H4 (cell line): ENCODE measurements around the gene XPNPEP2. TPM values are rescaled to one million over a fixed set of nuclear protein-coding genes. Genes with fewer than 3 reads are reported as not detected.
"Not testable (repeated sequence)": the region's sequence is repeated elsewhere in the genome, so short reads cannot be mapped to it uniquely, and the experiment has no call there.

Experiments
- DNase-seq: peaks from one replicate; pipeline ENCODE4 v3.0.0-alpha.2; 2015; ENCODE audit warnings: low spot score
- total RNA-seq: library from RNA; depleted of rRNA; stranded (reverse); fragments of >200 nt; shearing (Covaris generic); gene quantifications from 2 replicates; pipeline ENCODE4 v1.2.3, GENCODE V29; 2014

Gene XPNPEP2
- total RNA-seq, 1 experiment from 2014 or later: 0.12 TPM

DNA sequence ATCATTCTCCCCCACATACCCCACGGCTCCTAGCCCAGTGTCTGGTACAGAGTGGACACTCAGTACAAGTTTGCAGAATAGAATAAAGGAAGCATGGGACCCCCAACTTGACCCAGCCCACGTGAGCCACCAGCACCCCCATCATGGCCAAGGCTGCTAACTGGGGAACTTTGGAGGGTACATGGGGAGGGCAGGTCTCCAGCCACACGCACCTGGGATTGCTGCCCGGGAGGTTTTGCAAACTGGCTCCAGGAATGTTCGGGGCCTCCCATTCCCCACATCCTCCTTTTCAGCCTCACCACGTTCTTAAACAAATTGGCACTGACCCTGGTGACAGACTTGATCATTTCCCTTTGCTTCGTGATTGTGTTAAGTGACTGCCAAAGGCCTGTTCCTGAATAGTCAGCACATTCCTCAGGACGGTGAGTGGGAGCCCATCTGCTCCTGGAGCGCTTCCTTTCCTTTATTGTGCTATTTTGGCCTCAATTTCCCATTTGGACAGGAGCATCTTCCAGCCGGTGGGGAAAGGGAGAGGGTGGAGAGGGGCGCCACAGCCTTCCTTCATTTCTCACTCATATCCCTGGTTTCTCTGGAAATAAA, 18.7 kb upstream of the XPNPEP2 start:
- DNase-seq: no peak

DNA sequence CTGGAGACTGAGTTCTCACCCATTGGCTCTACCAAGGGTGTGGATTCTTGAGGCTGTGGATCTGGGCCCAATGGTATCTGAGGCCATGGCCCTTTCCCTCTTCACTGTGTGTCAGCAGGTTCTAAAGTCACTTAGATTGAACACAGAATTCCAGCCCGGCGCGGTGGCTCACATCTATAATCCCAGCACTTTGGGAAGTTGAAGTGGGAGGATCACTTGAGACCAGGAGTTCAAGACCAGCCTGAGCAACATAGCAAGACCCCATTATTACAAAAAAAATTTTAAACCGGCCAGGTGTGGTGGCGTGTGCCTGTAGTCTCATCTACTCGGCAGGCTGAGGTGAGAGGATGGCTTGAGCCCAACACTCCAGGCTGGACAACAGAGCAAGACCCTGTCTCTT, 18.0 kb upstream of the XPNPEP2 start:
- DNase-seq: no peak

DNA sequence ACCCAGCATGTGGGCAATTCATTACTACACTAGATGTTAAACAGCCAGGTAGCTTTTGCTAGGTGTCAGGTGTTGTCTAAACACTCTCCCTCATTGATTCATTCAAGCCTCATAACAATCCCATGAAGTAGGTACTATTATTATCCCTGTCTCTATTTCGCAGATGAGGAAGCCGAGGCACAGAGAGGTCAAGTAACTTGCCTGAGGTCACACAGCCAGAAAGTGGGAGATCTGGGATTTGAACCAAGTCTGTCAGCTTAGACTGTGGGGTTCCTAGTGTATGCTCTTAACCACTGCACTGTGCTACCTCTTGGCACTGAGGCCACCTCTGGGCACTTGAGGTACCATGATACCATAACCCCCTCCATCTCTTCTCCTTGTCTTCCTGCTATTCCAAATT, 17.4 kb upstream of the XPNPEP2 start:
- DNase-seq: no peak

DNA sequence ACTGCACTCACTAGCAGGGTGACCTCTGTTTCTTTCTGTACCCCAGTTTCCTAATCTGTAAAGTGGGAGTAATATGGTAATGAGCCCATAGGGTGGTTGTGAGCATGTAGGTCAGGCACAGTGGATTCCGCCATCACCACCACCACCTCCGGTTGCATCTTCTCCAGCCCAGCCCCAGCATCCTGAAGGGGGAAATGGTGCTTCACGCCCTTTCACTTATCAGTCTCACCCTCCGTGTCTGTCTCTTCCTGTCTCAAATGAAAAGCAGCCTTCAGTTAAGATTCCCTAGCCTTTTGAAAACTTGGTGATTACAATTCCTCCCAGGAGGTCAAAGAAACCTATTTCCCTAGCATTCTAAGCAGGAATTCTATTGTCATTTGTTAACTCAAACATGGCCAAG, 16.9 kb upstream of the XPNPEP2 start:
- no peak for DNase-seq

DNA sequence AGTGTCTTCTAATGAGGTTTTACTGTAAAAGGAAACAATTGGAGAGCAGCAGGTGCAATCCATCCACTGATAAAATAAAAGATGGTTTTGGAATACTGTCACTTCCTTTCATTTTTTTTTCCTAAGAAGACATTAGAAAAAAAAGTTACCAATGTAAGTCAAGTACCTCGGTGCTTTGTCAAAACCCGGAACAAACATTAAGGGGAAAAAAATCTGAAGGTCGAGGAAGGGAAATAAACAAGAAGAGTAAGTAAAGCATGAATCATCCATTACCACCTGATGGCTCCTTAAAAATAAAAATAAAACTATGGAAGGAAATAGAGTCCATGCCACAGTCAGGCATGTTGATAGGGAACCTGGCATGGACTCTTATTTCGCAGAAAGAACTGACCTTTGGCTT, 15.3 kb upstream of the XPNPEP2 start:
- no peak for DNase-seq

DNA sequence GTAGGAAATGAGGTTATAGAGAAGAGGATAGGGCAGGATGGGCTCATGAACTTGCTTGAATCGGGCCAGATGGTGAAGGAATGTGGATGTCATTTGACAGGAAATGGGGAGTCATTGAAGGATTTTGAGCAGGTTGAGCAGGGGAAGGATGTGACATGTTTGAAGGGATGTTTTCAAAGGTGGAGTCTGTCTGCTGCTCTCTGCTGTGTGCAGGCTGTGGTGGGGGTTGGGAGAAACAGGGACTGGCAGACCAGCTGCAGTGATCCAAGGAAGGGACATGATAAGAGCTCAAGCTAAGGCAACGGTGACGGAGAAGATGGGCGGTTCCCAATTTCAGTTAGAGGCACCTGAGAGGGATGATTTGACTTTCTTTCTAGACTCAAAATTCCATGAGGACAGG, 14.0 kb upstream of the XPNPEP2 start:
- DNase-seq: no peak

DNA sequence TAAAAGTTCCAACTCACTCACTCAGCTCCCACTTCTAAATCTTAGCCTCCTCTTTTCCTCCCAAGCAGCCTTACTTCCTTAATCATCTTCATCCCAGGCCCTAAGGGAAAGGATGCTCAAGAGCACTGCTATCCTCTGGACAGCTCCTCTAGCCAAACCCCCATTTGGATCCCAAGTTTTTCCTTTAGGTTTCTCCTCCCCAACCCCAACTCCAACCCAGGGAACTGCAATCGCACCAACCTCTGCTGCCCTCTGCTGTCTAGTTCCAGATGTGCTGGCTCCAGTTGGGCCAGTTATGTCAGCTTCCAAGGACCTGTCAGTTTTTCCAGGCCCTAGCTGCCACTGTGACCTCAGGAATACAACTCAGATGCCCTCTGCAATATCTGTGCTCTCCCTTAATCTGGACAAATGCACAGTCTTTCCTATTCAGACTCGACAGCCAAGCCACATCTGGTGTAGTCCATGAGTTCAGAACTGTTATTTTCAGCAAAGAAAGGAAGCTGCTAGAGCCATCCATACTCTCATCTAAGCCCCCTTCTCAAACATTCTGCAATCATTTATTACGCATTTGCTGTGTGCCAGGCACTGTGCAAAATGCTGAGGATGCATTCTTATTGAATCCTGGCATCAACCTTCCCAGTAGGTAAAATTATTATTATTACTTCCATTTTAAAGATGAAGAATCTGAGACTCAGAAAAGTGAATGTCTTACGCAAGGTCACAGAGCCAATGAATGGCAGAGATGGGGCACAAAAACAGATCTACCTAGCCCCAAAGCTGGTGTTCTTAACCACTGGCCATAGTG, 12.3 kb upstream of the XPNPEP2 start:
- DNase-seq: peak; percentile 42

- no peak for DNase-seq
These were observed 10.7 kb upstream of the XPNPEP2 start for GRCh38 chrX:129728061-129728460.

- no peak for DNase-seq
These were observed 7.6 kb upstream of the XPNPEP2 start for GRCh38 chrX:129731228-129731627.

GRCh38 chrX:129732857-129733256, 5.9 kb upstream of the XPNPEP2 start:
- no peak for DNase-seq

DNA sequence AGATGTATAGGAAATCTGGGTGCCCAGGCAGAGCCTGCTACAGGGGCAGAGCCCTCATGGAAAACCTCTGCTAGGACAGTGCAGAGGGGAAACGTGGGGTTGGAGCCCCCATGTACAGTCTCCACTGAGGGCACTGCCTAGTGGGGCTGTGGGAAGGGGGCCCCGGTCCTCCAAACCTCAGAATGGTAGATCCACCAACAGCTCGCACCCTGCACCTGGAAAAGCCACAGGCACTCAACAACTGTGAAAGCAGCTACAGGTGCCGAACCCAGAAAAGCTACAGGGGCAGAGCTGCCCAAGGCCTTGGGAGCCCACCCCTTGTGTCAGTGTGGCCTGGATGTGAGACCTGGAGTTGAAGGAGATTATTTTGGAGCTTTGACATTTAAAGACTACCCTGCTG, 5.4 kb upstream of the XPNPEP2 start:
- DNase-seq: no peak

- DNase-seq: no peak
These were observed 2.3 kb upstream of the XPNPEP2 start for GRCh38 chrX:129736491-129736890.

DNA sequence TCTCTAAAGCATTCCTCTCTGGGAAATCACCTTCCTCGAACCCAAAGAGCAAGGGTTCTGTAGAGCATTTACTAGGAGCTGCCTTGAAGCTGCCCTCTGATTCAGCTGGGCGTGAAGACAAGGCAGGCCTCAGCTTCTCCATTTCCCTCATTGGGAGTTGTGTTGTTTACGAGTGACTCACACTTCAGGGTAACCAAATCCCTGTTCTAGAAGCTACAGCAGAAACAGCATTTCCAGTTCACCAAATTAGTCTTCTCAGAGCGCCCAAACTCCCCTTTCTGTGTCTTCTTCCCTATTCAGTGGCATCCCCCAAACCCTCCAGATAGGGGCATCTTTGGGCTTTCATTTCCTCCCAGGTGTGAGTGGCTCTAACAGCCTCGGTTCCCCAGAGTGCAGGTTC, 863 bp upstream of the XPNPEP2 start:
- peak; percentile 31 for DNase-seq

GRCh38 chrX:129739578-129739977, 799 bp downstream of the XPNPEP2 start:
- DNase-seq: no peak

DNA sequence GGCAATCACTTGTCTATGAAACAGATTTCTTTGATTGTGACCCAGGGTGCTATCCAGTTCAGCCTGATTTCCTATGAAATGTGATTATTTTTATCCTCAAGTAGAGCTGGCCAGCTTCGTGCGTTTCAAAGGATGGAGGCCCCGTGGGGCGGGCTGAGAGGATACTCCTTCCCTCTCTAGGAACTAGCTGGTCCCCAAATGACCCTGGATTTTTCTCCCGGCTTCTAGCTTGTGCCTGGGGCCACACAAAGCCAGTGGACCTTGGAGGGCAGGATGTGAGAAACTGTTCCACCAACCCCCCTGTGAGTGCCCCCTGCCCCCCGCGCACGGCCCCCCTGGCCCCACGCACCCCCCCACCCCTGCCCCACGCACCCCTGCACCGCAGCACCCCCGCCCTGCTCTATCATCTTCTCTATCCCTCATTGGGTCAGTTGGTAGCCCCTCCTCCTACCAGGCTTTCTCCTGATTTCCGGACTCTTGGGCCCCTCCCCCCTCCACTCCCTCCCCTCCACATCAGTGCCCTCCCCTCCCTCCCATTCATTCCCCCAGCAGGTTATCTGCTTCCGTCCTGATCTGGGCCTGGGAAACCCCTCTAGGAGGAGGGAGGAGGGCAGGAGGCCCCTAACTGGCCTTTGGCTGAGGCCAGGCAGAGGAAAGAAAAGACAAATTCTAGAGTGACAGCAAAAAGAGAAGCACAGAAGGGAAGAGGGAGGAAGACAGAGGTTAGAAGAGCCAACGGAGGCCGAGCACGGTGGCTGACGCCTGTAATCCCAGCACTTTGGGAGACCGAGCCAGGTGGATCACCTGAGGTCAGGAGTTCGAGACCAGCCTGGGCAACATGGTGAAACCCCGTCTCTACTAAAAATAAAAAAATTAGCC, 3.3 kb downstream of the XPNPEP2 start:
- no peak for DNase-seq

DNA sequence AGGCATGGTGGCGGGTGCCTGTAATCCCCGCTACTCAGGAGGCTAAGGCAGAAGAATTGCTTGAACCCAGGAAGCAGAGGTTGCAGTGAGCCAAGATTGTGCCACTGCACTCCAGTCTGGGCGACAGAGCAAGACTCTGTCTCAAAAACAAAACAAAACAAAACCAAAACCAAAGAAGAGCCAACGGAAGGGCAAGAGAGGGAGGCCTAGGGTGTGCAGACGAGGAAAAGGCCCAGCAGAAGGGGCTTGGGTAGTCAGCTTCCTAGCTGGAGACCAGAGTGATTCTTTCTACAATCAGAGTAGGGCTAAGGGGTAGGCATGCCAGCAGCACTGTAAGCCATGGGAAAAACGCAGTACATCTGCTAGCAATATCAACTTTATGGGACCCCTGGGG, 4.0 kb downstream of the XPNPEP2 start:
- DNase-seq: not testable (repeated sequence)

DNA sequence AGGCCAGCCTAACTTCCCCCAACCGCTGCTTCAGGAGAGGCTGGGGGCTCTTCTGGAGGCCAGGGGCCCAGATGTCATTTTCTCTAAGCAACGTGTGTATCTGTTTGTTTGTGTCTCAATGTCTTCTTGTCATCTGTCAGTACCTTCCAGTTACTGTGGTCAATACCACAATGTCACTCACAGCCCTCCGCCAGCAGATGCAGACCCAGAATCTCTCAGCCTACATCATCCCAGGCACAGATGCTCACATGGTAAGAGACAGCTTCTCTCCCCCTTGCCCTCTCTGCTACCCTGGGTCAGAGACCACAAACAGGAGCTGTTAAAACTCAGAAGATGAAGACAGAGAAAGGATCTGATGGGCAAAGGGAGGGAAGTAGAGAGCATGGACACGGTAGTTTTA, 5.0 kb downstream of the XPNPEP2 start:
- no peak for DNase-seq

- DNase-seq: no peak
These were observed 6.1 kb downstream of the XPNPEP2 start for GRCh38 chrX:129744861-129745321.

- no peak for DNase-seq
These were observed 8.0 kb downstream of the XPNPEP2 start for GRCh38 chrX:129746557-129747470.

- no peak for DNase-seq
These were observed 8.8 kb downstream of the XPNPEP2 start for GRCh38 chrX:129747533-129747932.

DNA sequence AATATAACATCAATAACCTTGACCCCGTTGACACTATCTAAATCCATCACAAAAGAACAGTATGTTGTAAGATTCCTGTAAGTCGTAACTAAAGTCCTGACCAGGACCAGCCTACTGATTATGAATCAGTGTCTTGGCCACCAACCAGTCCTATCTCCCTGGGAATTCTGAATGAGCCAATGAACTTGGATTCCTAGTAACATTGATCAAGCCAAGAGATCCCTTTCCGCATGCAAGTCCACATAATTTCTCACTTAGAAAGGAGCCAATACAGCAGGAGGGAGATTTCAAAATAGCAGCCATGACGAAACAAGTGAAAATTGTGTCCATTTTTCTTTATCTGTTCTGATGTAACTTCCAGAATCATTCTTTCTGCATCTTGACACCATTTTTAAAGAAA, 9.5 kb downstream of the XPNPEP2 start:
- no peak for DNase-seq
